K562 (cell line): ENCODE measurements around the gene TSPOAP1. TPM values are rescaled to one million over a fixed set of nuclear protein-coding genes. Genes with fewer than 3 reads are reported as not detected.

Experiments
- ATAC-seq: fragments of 200-7000 bp; cut with Tn5 transposase; 3 replicates; pipeline ENCODE4 v1.9.1; 2020; ENCODE audit warnings: moderate library complexity
- BruUV-seq: library from RNA; stranded (reverse); fragments of 400-500 nt; replicated peaks from 2 replicates; lab custom pipeline; 2021; lab: Mats Ljungman, UMichigan
- CTCF ChIA-PET: fragments of 300-600 bp; formaldehyde crosslinking; extraction: SDS; loops from one replicate; lab custom pipeline; 2021; ENCODE audit warnings: low intra/inter-chr PET ratio; lab: Yijun Ruan, JAX
- POLR2A ChIA-PET: fragments of 300-600, 350-650 bp; sonication (Branson Sonifier 250); formaldehyde crosslinking; extraction: SDS; loops from one replicate; lab custom pipeline; 2021; ENCODE audit warnings: antibody characterized with exemption, inconsistent platforms; lab: Yijun Ruan, JAX
- DNase-seq, 4 experiments: peaks; one replicate each; pipeline versions ENCODE4 v3.0.0 to v3.0.0-alpha.2; 2011 to 2018; ENCODE audit warnings: low spot score in 3 of 4, mixed read lengths in 3 of 4; ENCODE audit errors: extremely low read depth in 1 of 4
- FAIRE-seq: peaks from 2 replicates; lab custom pipeline; 2011; peaks lifted over from hg19 to GRCh38; lab: Jason Lieb, UNC
- H2AFZ ChIP-seq: 2 replicates; pipeline ENCODE4 v1.6.0; 2011; ENCODE audit warnings: low read depth, low read length, control low read depth, inconsistent platforms
- H3K27ac ChIP-seq: fragments of 200-600 bp; 3 replicates; pipeline ENCODE4 v1.8.0; 2011; ENCODE audit warnings: low read depth, mild to moderate bottlenecking, control low read depth, inconsistent platforms, low read length, moderate library complexity, mixed read lengths; ENCODE audit errors: extremely low read depth
- H3K27me3 ChIP-seq, 2 experiments: fragments of 300-600 bp in 1 of 2; 2 replicates in 1 of 2; 3 replicates in 1 of 2; pipeline versions ENCODE4 v1.6.0 to v1.8.0; 2011; ENCODE audit warnings: inconsistent platforms in 2 of 2, low read length in 2 of 2, mild to moderate bottlenecking in 1 of 2, mixed read lengths in 1 of 2, moderate library complexity in 1 of 2; ENCODE audit not compliant: control insufficient read depth in 2 of 2, insufficient read depth in 2 of 2
- H3K36me3 ChIP-seq: fragments of 300-600 bp; 3 replicates; pipeline ENCODE4 v1.8.0; 2011; ENCODE audit warnings: mild to moderate bottlenecking, low read length, inconsistent platforms; ENCODE audit not compliant: control insufficient read depth, insufficient read depth
- H3K4me1 ChIP-seq, 2 experiments: fragments of 200-600 bp in 1 of 2; replicated peaks in 1 of 2; 2 replicates in 1 of 2; 3 replicates in 1 of 2; pipeline versions ENCODE4 v1.5.1 to v1.8.0; 2011; ENCODE audit warnings: inconsistent platforms in 2 of 2, low read length in 2 of 2, mild to moderate bottlenecking in 1 of 2, mixed read lengths in 1 of 2, moderate library complexity in 1 of 2; ENCODE audit not compliant: control insufficient read depth in 2 of 2, insufficient read depth in 2 of 2
- H3K4me2 ChIP-seq: 2 replicates; pipeline ENCODE4 v1.6.1; 2011; ENCODE audit warnings: low read length, control low read depth, inconsistent platforms, mixed read lengths; ENCODE audit not compliant: insufficient read depth
- H3K4me3 ChIP-seq: fragments of 200-600 bp; sonication (generic), shearing (Covaris generic); 2 replicates; pipeline ENCODE4 v1.5.1; 2016; ENCODE audit warnings: control low read depth, inconsistent platforms
- H3K79me2 ChIP-seq: fragments of 200-600 bp; 3 replicates; pipeline ENCODE4 v1.8.0; 2011; ENCODE audit warnings: low read length, inconsistent platforms; ENCODE audit not compliant: control insufficient read depth, insufficient read depth
- H3K9ac ChIP-seq, 2 experiments: 2 replicates each; pipeline versions ENCODE4 v1.6.0 to v1.6.1; 2011; ENCODE audit warnings: low read depth in 2 of 2, low read length in 2 of 2, control low read depth in 1 of 2, inconsistent platforms in 1 of 2, mild to moderate bottlenecking in 1 of 2, mixed read lengths in 1 of 2; ENCODE audit not compliant: insufficient read depth in 1 of 2
- H3K9me1 ChIP-seq: one replicate; pipeline ENCODE4 v1.6.0; 2011; ENCODE audit warnings: inconsistent platforms, mild to moderate bottlenecking, low read length, moderate library complexity; ENCODE audit not compliant: control insufficient read depth, insufficient read depth
- H3K9me3 ChIP-seq: replicated peaks from 2 replicates; pipeline ENCODE4 v1.5.1; 2011; ENCODE audit warnings: low read depth, low read length, inconsistent platforms; ENCODE audit not compliant: control insufficient read depth, insufficient read depth
- H4K20me1 ChIP-seq: replicated peaks from 2 replicates; pipeline ENCODE4 v1.6.1; 2011; ENCODE audit warnings: low read length, inconsistent platforms, mixed read lengths; ENCODE audit not compliant: control insufficient read depth, insufficient read depth
- ATF3 ChIP-seq, 2 experiments: fragments of 450-650 bp in 1 of 2; sonication (generic) in 1 of 2; formaldehyde crosslinking in 1 of 2; IDR thresholded peaks in 1 of 2; conservative IDR thresholded peaks in 1 of 2; 2 replicates each; pipeline versions ENCODE4 v1.6.1 to v1.8.1; 2016 to 2023; ENCODE audit warnings: mild to moderate bottlenecking in 2 of 2, moderate library complexity in 2 of 2, inconsistent platforms in 1 of 2, missing genetic modification reagents in 1 of 2
- BMI1 ChIP-seq: fragments of 150-350 bp; IDR thresholded peaks from 2 replicates; pipeline ENCODE4 v1.6.1; 2014; ENCODE audit warnings: low read length
- GTF2B ChIP-seq: IDR thresholded peaks from 2 replicates; pipeline ENCODE4 v1.6.1; 2011; ENCODE audit not compliant: insufficient read length; ENCODE audit errors: extremely low read depth
- NFIC ChIP-seq: fragments of 450-650 bp; IDR thresholded peaks from 2 replicates; pipeline ENCODE4 v1.6.1; 2017; ENCODE audit warnings: mild to moderate bottlenecking, inconsistent platforms
- ZBTB40 ChIP-seq, 2 experiments: fragments of 450-650 bp in 1 of 2; sonication (generic) in 1 of 2; formaldehyde crosslinking in 1 of 2; IDR thresholded peaks; 2 replicates each; pipeline versions ENCODE4 v1.7.1 to v1.9.0; 2016 to 2022; ENCODE audit warnings: inconsistent platforms in 1 of 2, mild to moderate bottlenecking in 1 of 2, missing genetic modification reagents in 1 of 2
- WGBS: fragments of 100-300 bp; shearing (Covaris generic); methylation state at CpG from one replicate; pipeline ENCODE4 v1.1.6; 2016; ENCODE audit warnings: low coverage, mixed read lengths; ENCODE audit not compliant: insufficient coverage; ENCODE audit errors: missing lambda C conversion rate; 5-methylcytosine and 5-hydroxymethylcytosine counted together
- in situ Hi-C: fragments of 300-500 bp; cut with MboI; formaldehyde crosslinking; loops from 4 replicates; pipeline ENCODE4 v1.15.0; 2018; ENCODE audit warnings: inconsistent platforms, mixed read lengths
- intact Hi-C: fragments of 100-400 bp; cut with micrococcal nuclease; formaldehyde crosslinking; loops from 2 replicates; pipeline ENCODE4 v1.14.2; 2022
- polyA plus RNA-seq, 8 experiments: library from polyadenylated mRNA; depleted of rRNA in 4 of 8; stranded (reverse) in 5 of 8; unstranded in 3 of 8; fragments of >200 nt; fragmentation: Nextera tagmentation in 2 of 8; fragmentation: Illumina TruSeq in 1 of 8; extraction: Ambion mirVana in 2 of 8; extraction: Trizol in 1 of 8; gene quantifications; 2 replicates each; pipeline versions ENCODE4 v1.2.1 to v1.2.3, GENCODE V29; 2011 to 2014; ENCODE audit warnings: inconsistent platforms in 1 of 8, missing spikeins in 1 of 8
- total RNA-seq, 7 experiments: library from RNA; depleted of rRNA in 6 of 7; stranded (reverse); fragments of >200 nt in 6 of 7; fragmentation: Illumina TruSeq in 2 of 7; extraction: Trizol in 2 of 7; gene quantifications; 2 replicates each; pipeline versions ENCODE4 v1.2.1 to v1.2.3, GENCODE V29; 2011 to 2021; ENCODE audit warnings: low replicate concordance in 1 of 7

Gene TSPOAP1
- total and polyA plus RNA-seq, 9 of the 15 experiments (the other 6 are each of a cell fraction or from before 2014, with no cell fraction given) = 0.87 to 3.9 (median 1.8) TPM; not detected in 2

GRCh38 chr17:58285422-58285810, 43.2 kb downstream of the TSPOAP1 start:
- no TSS peak for BruUV-seq
- 44% methylated on average over 3 of the region's 3 CpGs for WGBS
- H3K4me3 ChIP-seq = no peak overlapping the region
- H2AFZ ChIP-seq = no peak overlapping the region
- no peak for TF ChIP-seq BMI1
- peak; percentile 23; the same call in 1 of the 2 replicates for TF ChIP-seq NFIC
- 0 out of 2 replicates have a peak, but pooled peaks have one; percentile 13 for TF ChIP-seq ZBTB40 (IDR thresholded peaks at IDR 0.05)
- TF ChIP-seq ZBTB40 (CRISPR knock-in tag; IDR thresholded peaks at IDR 0.05) = no peak
- TF ChIP-seq ATF3 (IDR thresholded peaks at IDR 0.05) = peak; percentile 24; the same call in 1 of the 2 replicates
- no peak for TF ChIP-seq ATF3 (CRISPR knock-in tag; conservative IDR thresholded peaks at IDR 0.05)
- TF ChIP-seq GTF2B = no peak
- no peak overlapping the region for H3K4me2 ChIP-seq
- no peaks in the 10 kb centered on the region; the same call in none of the 2 replicates for H3K9me3 ChIP-seq
- no peak overlapping the region for H3K9ac ChIP-seq
- H3K27ac ChIP-seq = no peak overlapping the region
- no peaks in the 10 kb centered on the region for H3K9me1 ChIP-seq
- peaks cover 0 to 10% of the 10 kb centered on the region in 2 experiments; a peak in 3 of 5 replicates for H3K27me3 ChIP-seq
- H3K4me1 ChIP-seq = peaks cover 3 to 10% of the 10 kb centered on the region in 2 experiments; a peak in 3 of 5 replicates
- no peak for FAIRE-seq
- no peaks in the 10 kb centered on the region for H3K36me3 ChIP-seq
- DNase-seq = no peak
- in situ Hi-C loops = loop anchor here (25.0 kb wide), 1 partner anchor 727 kb away; no protein-coding TSS in a partner anchor
- H4K20me1 ChIP-seq = no peaks in the 10 kb centered on the region
- H3K79me2 ChIP-seq = no peaks in the 10 kb centered on the region
- ATAC-seq = no peak
- intact Hi-C loops = no loop called here
- ChIA-PET POLR2A (no interaction called here), CTCF (no interaction called here)
